Neural crest cell (in vitro differentiated cells): Measurements from ENCODE around the gene MFSD2A. TPM values are rescaled to one million over a fixed set of nuclear protein-coding genes. Genes with fewer than 3 reads are reported as not detected.

Experiments used
- DNase-seq: peaks from one replicate; pipeline ENCODE4 v3.0.0; 2021; ENCODE audit warnings: low read depth, mixed read lengths, low spot score
- H3K27ac Mint-ChIP-seq: one replicate; pipeline ENCODE4 v1.8.0; 2021; ENCODE audit warnings: mild to moderate bottlenecking, mixed read lengths; ENCODE audit not compliant: unreplicated experiment
- H3K27me3 Mint-ChIP-seq: 2 replicates; pipeline ENCODE4 v1.8.0; 2021; ENCODE audit warnings: low read depth, mild to moderate bottlenecking, mixed read lengths
- H3K36me3 Mint-ChIP-seq: 2 replicates; pipeline ENCODE4 v1.8.0; 2021; ENCODE audit warnings: low read depth, mild to moderate bottlenecking, mixed read lengths
- H3K4me1 Mint-ChIP-seq: 2 replicates; pipeline ENCODE4 v1.8.0; 2021; ENCODE audit warnings: mixed read lengths
- H3K4me3 Mint-ChIP-seq: one replicate; pipeline ENCODE4 v1.8.0; 2021; ENCODE audit warnings: mild to moderate bottlenecking, mixed read lengths
- H3K9me3 Mint-ChIP-seq: 2 replicates; pipeline ENCODE4 v1.8.0; 2021; ENCODE audit warnings: mixed read lengths
- CTCF ChIP-seq: fragments of 200-600 bp; sonication (generic); conservative IDR thresholded peaks from 2 replicates; pipeline ENCODE4 v1.5.0; 2021; ENCODE audit warnings: antibody characterized with exemption, mild to moderate bottlenecking
- total RNA-seq: library from RNA; stranded (reverse); gene quantifications from 2 replicates; pipeline ENCODE4 v1.2.1, GENCODE V29; 2021

The MFSD2A gene
- total RNA-seq, 1 donor from 2014 or later, result 20.9 TPM

GRCh38 chr1:39926343-39926793, 28.6 kb upstream of the MFSD2A start:
- peaks cover 21% of the 10 kb centered on the region for H3K27me3 Mint-ChIP-seq
- peaks cover 23% of the 10 kb centered on the region for H3K4me1 Mint-ChIP-seq
- H3K27ac Mint-ChIP-seq, result no peak overlapping the region
- DNase-seq, result no peak
- no peak for TF ChIP-seq CTCF
- H3K36me3 Mint-ChIP-seq, result no peaks in the 10 kb centered on the region
- no peak overlapping the region for H3K4me3 Mint-ChIP-seq
- H3K9me3 Mint-ChIP-seq, result no peaks in the 10 kb centered on the region

GRCh38 chr1:39926820-39927219, 28.1 kb upstream of the MFSD2A start:
- Mint-ChIP-seq H3K4me3 (no peak overlapping the region), H3K4me1 (peaks cover 19% of the 10 kb centered on the region), H3K27me3 (peaks cover 17% of the 10 kb centered on the region), H3K9me3 (no peaks in the 10 kb centered on the region), H3K27ac (no peak overlapping the region), H3K36me3 (no peaks in the 10 kb centered on the region)
- DNase-seq, result no peak
- no peak for TF ChIP-seq CTCF

GRCh38 chr1:39927538-39927937, 27.4 kb upstream of the MFSD2A start:
- TF ChIP-seq CTCF, result no peak
- H3K4me3 Mint-ChIP-seq, result no peak overlapping the region
- H3K4me1 Mint-ChIP-seq, result peaks cover 12% of the 10 kb centered on the region
- no peaks in the 10 kb centered on the region for H3K36me3 Mint-ChIP-seq
- no peaks in the 10 kb centered on the region for H3K9me3 Mint-ChIP-seq
- H3K27ac Mint-ChIP-seq, result no peak overlapping the region
- H3K27me3 Mint-ChIP-seq, result peaks cover 10% of the 10 kb centered on the region
- no peak for DNase-seq

GRCh38 chr1:39928809-39929587, 25.9 kb upstream of the MFSD2A start:
- no peaks in the 10 kb centered on the region for H3K9me3 Mint-ChIP-seq
- H3K27me3 Mint-ChIP-seq, result peaks cover 7% of the 10 kb centered on the region
- H3K27ac Mint-ChIP-seq, result no peak overlapping the region
- no peak for TF ChIP-seq CTCF
- no peaks in the 10 kb centered on the region for H3K36me3 Mint-ChIP-seq
- no peak overlapping the region for H3K4me3 Mint-ChIP-seq
- H3K4me1 Mint-ChIP-seq, result peaks cover 9% of the 10 kb centered on the region
- DNase-seq, result no peak

- H3K27ac Mint-ChIP-seq, result no peak overlapping the region
- no peak overlapping the region for H3K4me3 Mint-ChIP-seq
Observed at GRCh38 chr1:39933956-39934941, 20.7 kb upstream of the MFSD2A start.

More at GRCh38 chr1:39933956-39934941, 20.7 kb upstream of the MFSD2A start:
- DNase-seq, result no peak
- Mint-ChIP-seq H3K4me1 (no peaks in the 10 kb centered on the region), H3K36me3 (no peaks in the 10 kb centered on the region), H3K27me3 (no peaks in the 10 kb centered on the region), H3K9me3 (peaks cover 3% of the 10 kb centered on the region)
- no peak for TF ChIP-seq CTCF
